Transverse colon (tissue), 3 donors: ENCODE data around the gene PRPF38A.

Source experiments
- CTCF ChIP-seq, 5 experiments: fragments of 200-600 bp in 3 of 5; fragments of 450-650 bp in 2 of 5; sonication (generic) in 3 of 5; IDR thresholded peaks; 1 replicate in 2 of 5; 2 replicates in 3 of 5; pipeline ENCODE4 v1.5.1; 2016 to 2017; ENCODE audit warnings: antibody characterized with exemption in 5 of 5, inconsistent platforms in 3 of 5, mild to moderate bottlenecking in 2 of 5, moderate library complexity in 1 of 5
- EP300 ChIP-seq: sonication (generic); formaldehyde crosslinking; IDR thresholded peaks from one replicate; pipeline ENCODE4 v1.6.1; 2017; ENCODE audit warnings: antibody characterized with exemption, low read depth

GRCh38 chr1:52436817-52437216 is 32.4 kb downstream of the PRPF38A start:
- TF ChIP-seq CTCF (IDR thresholded peaks at IDR 0.05), result no peak
- TF ChIP-seq EP300, result no peak
